Ishikawa (cell line): ENCODE measurements around the gene BTBD2.

ENCODE experiments used
- CEBPB ChIP-seq: IDR thresholded peaks from 2 replicates; pipeline ENCODE4 v1.6.1; 2012
- NFIC ChIP-seq: IDR thresholded peaks from 2 replicates; pipeline ENCODE4 v1.6.1; 2012
- TAF1 ChIP-seq: IDR thresholded peaks from 2 replicates; pipeline ENCODE4 v1.6.1; 2012; ENCODE audit warnings: low read depth, mild to moderate bottlenecking

- TF ChIP-seq CEBPB (no peak), TAF1 (no peak), NFIC (peak; percentile 93)
Observed at GRCh38 chr19:2032296-2032941, 16.9 kb upstream of the BTBD2 start.
